ENCODE results near the gene GAL.

GAL gene

DNA sequence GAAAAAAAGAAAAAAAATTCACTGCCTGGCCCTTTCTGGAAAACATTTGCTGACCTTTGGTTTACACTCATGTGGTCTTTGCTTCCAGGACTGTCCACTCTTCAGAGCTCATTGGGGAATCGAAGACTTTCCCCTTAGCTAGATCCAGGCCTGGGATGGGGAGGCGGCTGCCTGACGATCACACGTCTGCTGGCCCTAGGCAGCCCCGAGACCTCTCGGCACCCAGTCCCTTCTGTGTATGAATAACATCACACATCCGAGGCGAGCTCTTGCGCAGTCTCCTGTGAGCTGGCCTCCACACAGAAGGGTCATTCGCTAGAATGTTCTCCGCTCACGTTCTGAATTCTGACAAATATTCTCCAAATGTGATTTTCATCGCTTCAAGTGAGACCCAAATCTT, 25.7 kb upstream of the GAL start:
- DNase-seq (ENCODE audit: low read depth in 2 of 2, low spot score in 1 of 2): no peak

DNA sequence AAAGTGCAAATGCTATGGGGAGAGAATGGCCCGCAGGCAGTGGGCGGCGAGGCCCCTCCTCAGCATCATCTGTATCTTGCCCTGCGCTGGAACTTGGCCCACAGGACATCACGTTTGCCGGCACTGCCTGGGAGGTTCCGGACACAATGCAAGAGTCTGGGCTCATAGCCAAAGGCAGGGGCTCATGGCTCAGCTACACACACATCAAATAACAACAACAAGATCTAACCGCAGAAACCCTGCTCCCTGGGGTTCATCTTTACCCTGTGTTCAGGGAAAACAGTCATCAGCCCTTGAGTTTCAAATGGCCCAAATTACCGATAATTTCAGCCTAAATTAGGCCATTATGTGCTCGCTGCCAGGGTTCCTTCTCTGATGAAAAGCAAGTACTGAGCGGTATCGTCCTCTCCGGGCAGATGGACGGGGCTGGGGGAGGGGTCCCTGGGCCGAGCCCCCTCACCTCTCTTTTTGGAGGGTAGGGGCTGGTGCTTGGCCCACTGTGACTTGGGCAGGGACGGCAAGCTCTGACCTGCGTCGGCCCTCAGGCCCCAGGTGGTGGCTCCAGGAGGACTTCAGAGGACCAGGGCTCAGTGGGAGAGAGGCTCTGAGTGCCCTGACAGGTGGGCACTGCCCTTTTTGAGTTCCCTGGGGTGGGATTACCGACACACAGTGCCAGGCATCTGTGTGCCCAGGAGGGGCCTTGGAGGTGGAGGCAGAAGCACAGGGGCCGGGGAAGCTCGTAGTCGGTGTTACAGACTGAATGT, 25.0 kb upstream of the GAL start:
- no peak for DNase-seq (ENCODE audit: low read depth in 2 of 2, low spot score in 1 of 2)

DNA sequence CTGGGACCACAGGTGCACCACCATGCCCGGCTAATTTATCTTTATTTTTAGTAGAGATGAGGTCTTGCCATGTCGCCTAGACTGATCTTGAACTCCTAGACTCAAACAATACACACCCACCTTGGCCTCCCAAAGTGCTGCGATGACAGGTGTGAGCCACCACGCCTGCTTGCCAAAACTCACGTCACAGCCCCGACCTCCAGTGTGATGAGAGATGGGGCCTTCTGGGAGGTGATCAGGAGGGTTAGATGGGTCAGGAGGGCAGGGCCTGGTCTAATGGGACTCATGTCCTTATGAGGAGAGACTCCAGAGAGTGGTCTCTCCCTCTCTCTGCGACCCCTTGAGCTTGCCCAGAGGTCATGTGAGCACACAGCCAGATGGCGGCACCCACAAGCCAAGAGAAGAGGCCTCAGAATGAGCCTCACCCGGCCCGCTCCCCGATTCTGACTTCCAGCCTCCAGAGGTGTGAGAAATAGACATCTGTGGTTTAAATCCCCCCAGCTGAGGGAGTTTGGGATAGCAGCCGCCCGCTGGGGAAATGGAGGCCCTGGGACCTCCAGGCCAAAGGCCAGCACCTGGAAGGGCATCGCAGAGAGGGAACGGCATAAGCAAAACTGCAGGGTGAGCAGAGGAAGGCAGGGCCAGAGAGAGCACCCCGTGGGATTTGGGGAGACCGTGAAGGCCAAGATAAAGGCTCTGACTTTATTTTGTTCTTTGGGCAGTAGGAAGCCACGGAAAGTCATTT, 24.1 kb upstream of the GAL start:
- DNase-seq (ENCODE audit: low read depth in 2 of 2, low spot score in 1 of 2): no peak

DNA sequence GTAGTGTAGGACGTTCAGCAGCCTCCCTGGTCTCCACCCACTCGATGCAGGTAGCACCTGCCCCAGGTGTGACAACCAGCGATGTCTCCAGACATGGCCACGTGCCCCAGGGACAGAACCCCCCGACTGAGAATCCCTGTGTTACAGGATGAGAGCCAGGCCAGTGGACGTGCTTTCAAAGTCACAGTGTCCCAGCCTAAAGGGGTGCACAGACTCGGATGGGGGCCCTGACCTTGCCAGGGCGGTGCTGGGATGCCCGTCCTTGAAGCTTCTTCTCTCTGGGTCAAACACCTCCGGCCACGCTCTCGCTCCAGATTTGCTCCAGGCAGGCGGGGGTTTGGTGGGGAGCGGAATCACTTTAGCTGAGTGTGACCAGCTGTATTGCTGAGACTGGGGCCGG, 23.3 kb upstream of the GAL start:
- no peak for DNase-seq (ENCODE audit: low read depth in 2 of 2, low spot score in 1 of 2)

DNA sequence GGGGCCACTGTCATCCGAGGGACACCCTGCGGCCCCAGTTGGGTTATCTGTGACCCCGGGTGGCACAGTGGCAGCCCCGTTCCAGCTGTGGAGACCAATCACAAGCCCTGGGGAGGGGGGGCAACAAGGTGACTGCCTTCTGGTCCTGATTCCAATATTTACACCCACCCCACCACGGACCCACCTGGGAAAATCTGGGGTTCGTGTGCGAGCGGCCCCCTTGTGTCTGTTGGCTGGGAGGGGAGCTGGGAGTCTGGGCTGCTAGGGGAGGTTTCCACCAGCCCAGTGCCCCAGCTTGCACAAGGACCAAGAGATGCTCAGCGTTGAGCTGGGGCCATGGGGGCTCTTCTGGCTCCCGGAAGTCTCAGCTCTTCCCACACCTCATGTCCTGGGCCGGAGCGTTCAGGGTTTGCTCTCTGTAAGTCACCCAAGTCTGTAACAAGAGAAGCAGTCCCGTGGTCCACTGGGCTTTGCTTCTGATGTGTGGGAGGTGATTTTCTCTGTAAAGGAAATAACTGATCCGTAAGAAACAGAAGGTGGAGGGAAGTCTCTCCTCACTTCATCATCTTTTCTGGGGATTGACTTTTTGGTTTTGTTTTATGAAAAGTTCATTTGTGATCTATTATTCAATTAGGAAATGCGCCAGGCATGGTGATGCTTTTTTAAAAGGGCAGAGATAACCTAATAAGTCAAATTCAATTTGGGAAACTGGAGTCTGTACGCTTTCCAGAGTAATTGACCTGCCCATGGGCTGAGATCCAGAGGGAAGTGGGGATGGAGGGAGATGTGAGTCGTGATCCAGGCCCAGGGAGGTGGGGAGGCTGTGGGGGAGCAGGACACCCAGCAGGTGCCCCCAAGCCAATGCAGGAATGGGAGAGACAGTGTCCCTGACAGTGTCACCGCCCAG, 22.4 kb upstream of the GAL start:
- DNase-seq (ENCODE audit: low read depth in 2 of 2, low spot score in 1 of 2): no peak

DNA sequence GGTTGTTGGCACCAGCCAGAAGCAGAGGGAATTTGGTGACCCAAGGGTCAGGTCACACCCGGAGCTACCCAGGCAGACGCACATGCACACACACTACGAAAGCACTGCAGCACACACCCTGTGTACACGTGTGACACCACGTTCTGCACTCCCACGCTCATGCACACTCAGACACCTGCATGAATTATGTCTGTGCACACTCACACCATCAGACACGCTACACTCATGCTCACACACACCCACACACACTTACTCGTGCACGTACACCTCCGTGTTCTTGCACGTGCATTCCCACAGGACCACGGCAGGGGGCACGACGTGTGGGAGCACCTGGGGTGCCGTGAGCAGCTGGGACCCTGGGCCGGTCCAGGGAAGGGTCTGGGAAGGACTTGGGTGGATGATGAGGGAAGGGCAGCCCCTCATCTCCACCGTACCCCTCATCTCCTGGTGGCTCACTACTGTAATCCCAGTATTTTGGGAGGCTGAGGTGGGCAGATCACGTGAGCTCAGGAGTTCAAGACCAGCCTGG, 20.8 kb upstream of the GAL start:
- no peak for DNase-seq (ENCODE audit: low read depth in 2 of 2, low spot score in 1 of 2)

DNA sequence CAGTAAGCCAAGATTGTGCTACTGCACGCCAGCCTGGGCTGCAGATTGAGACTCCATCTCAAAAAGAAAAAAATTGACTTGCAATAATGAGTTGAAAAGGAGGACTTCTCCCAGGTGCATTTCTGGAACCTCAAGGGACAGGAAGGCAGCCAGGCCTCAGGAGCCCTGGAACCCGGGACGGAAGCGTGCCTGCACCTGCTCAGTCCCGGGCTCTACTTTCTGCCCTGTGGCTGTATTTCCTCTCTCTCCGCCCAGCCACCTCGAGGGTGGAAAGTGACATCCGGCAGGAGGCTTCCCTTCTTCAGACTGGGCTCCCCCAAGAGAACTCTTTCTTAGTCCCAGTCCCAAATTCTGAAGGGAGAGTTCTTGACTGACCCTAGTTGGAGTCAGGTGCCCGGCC, 20.2 kb upstream of the GAL start:
- no peak for DNase-seq (ENCODE audit: low read depth in 2 of 2, low spot score in 1 of 2)

DNA sequence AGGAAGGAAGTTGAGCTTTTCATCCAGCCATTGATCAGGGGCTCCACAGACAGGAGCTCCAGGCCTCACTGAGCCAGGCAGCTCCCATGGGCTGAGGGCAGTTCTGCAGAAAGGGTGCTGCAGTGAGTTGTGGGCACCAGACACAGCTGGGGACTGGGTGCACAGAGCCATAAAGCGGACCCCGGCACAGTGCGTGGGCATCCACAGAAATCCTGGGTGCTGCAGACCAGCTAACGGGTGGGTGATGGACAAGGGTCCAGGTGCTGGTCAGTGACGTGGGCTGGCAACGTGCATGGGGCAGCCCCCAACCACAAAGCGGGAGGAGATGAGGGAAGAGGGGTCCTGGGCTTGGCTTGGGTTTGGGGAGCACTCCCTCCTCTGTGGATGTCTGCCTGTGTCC, 19.4 kb upstream of the GAL start:
- DNase-seq (ENCODE audit: low read depth in 2 of 2, low spot score in 1 of 2): no peak

DNA sequence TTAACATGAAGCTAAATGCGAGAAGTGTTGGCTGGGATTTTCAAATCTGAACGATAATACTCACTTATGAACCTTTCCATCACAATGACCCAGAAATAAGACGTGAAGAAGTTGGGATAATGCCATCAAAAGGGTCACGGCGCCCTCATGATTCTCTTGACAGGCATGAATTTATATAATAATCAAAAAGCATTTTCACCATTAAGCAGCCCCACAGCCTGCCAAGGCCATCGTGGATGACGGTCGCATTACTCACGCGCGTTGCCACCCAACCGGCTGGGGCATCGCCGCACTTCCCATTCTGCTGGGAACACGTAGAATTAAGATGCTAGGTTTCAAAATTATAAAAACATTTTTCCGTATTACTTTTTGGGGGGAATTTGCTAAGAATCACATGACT, 18.9 kb upstream of the GAL start:
- DNase-seq (ENCODE audit: low read depth in 2 of 2, low spot score in 1 of 2): no peak

DNA sequence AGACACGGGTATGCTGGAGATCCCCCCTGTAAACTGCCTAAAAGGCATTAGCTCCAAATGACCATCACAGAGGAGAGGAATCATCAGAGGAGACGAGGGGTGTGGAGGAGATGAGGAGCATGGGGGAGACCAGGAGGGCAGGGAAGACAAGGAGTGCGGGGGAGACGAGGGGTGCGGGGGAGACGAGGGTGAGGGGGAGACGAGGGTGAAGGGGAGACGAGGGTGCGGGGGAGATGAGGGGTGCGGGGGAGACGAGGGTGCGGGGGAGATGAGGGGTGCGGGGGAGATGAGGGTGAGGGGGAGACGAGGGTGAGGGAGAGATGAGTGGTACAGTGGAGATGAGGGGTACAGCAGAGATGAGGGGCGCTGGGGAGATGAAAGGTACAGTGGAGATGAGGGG, 17.5 kb upstream of the GAL start:
- no peak for DNase-seq (ENCODE audit: low read depth in 2 of 2, low spot score in 1 of 2)

DNA sequence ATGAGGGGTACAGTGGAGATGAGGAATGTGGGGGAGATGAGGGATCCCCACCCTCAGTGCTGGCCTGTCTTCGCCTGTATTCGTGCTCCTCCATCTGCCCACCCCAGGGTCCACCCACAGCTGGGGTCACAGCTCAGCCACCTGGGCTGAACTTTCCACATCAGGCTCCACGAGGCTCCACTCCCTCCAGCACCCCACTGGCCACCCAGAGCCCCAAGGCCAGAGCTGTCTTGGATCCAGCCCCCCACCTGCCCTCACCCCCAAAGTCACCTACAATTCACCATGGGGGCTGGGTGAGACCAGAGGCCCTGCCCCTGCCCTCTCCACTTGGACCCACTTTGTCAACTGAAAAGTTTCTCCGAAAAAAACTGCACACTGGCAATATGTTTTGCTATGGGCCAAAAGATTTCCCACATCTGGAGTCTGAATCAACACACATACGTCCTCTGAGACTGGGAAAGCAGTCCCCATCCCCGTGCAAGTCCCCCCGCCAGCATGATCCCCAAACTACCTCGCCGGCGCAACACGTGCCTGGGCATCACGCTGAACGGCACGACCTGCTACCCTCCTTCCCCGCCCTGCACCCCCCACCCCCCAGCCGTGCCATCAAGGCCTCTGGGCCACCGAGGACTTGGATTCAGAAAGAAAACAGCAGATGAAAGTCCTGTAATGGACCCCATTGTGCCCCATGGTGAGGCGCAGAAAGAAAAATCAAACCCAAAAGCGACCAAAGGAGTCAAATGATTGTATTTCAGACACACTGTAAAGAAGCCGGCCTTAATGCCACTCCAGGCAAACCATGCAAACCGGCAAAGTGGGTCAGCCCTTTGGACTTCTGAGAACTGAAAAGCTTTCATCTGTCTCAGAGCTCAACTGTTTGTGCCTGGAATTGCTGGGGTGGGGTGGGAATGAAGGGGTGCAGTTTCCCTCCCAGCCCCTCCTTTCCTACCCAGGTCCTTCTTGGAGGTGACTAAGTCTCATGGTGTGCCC, 16.5 kb upstream of the GAL start:
- DNase-seq (ENCODE audit: low read depth in 2 of 2, low spot score in 1 of 2): no peak

DNA sequence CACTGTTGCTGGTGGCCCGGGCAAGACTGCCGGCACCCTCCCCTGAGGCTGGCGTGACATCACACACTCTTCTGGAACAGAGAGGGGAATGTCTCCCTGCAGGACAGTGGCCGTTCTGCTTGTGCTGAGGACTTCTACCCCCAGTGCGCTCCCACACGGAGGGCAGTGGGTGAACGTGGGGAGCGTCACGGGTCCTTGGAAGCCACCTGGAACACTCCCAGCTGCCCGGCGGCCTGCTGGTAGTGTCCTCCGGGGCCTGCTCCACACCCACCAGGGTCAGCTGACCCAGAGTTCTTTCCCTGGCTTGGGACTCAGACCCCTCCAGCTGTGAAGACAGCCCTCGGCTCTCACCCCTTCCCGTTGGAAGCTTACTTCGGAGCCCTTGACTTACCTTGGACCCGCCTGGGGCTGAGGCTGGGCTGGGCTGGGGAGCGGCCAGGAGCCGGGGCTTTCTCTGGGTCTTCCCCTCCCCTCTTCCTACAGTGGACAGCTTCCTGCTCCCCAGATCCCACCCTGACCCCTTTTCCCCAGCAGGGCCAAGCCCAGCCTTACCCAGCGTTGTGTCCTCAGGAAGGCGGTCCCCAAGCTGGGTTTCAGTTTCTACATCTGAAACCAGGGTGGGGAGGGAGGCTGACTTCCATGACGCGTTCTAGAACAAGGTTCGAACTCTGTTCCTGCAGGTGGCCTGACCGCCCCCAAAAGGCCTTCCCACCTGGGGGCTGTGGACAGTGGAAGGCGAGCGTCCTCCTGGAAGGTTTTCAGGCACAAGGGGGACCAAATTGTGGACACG, 14.8 kb upstream of the GAL start:
- DNase-seq (ENCODE audit: low read depth in 2 of 2, low spot score in 1 of 2): no peak

DNA sequence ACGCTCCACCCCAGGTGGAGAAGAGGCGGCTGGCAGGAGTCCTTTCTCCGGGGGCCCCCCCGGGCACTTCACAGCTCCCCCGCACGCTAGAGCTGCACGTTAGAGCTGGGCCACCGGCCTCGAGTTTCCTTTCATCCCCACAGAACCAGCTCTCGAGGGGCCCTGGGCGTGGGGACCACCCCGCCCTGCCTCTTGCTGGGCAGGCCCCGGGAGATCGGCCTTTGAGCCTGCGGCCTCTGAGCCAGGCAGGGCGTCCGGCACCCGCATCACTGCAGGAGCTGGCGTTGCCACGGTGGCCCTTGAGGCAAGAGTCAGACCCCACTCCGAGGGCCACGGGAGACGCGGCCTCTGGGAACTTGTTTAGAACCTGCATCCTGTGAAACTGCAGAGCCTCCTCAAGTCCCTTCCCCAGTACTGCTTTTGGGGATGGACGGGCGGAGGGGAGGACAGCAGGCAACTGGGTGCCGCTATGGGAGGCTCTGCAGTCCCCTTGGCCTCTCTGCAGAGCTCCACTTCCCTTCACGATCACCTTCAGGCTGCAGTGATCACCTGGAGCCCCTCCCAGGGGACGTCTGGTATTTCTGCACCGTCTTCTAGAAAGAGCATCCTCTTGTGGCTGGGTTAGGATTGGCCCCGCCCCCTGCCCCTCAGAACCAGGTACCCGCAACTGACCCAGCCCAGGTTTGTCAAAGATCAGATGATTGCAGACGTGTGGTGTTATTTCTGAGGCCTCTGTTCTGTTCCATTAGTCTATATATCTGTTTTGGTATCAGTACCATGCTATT, 13.9 kb upstream of the GAL start:
- no peak for DNase-seq (ENCODE audit: low read depth in 2 of 2, low spot score in 1 of 2)

DNA sequence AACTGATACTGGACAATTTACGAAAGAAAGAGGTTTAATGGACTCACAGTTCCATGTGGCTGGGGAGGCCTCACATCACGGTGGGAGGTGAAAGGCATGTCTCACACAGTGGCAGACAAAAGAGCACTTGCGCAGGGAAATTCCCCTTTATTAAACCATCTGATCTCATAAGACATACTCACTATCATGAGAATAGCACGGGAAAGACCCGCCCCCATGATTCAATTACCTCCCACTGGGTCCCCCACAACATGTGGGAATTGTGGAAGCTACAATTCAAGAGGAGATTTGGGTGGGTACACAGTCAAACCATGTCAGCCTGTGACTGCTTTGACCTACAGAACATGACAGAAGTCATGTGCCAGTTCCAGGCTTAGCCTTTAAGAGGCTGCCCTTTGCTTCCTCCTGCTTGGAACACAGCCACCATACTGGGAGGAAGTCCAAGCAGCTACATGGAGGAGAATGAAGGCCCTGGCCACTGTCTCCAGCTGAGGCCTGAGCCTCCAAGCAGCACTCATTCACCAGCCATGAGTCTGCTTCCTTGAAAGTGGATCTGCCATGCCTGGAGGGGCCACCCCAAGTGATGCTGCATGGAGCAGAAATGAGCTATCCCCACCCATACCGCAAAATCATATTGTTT, 10.9 kb upstream of the GAL start:
- no peak for DNase-seq (ENCODE audit: low read depth in 2 of 2, low spot score in 1 of 2)

DNA sequence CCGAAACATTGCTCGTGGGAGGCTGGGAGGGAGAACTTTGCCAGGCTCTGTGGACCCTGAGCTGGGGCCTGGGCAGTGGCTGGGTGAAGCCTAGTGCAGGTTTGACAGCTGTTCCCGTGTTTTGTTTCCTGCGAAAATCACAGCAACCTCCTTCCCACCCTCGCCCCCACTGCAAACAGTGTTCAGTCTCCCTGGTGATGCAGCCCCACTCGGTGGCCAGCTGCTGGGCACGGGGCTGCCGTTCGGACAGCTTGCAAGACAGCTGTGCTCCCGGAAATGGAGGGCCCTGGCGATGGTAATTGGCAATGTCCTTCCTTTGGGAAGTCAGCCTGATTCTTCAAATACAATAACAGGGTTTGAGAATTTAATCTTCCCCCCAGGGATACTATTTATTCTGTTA, 10.4 kb upstream of the GAL start:
- no peak for DNase-seq (ENCODE audit: low read depth in 2 of 2, low spot score in 1 of 2)

DNA sequence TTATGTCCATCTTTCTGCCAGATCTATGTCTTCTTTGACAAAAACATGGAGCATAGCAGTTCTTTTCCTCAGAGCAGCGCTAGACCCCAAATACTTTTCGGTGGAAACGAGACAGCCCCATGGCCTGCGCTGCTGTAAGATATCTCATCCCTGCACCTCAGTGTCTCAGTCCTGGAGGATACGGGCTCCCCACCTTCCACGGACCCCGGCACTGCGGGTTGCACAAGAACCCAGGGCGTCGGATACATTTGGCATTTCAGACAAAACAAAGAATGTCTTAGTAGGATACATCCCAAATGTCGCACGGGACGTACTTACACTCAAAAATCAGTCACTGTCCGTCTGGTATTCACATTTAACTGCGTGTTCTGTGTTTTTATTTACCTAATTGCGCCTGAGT, 9.9 kb upstream of the GAL start:
- no peak for DNase-seq (ENCODE audit: low read depth in 2 of 2, low spot score in 1 of 2)

DNA sequence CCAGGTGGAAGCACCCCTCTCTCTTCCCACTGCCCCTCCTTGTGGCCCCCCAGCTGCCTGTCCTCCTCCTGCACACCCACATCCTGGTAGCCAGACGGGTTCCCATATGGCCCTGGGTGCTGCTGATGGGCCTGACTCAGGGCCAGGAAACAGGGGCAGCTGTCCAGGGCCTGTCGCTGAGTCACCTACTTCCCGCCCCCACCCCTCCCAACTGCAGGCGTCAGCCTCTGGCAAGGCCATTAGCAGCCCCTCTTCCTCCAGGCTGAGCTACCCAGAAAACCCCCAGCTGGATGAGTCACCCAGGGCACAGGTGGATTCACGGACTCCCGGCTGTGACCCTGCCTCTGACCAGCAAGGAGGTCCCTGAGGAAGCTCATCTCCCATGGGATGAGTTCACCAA, 6.9 kb upstream of the GAL start:
- no peak for DNase-seq (ENCODE audit: low read depth in 2 of 2, low spot score in 1 of 2)

DNA sequence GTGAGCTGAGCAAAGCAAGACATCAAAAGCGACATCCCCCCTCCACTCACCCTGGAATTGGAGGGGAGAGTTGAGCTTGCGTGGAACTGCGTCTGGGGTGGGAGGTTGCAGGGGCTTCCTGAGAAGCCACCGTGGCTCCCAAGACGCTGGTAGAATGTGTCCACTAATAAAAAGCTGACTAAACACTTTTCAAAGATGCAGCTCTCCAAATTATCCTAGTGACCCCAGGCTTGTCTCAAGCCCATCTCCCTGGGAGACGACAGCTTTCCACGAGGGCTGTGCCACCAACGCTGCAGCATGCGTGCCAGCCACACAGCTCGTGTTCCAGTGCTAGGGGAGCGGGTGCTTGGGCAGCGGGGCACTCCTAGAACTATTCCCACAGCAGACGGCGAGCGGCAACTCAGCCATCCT, 6.3 kb upstream of the GAL start:
- DNase-seq (ENCODE audit: low read depth in 2 of 2, low spot score in 1 of 2): no peak
